NCI-H1092 treated with DMSO at 0.1 percent for 48 hours (cell line): Measurements from ENCODE around the gene ANXA3.
"Not testable (repeated sequence)": the region's sequence is repeated elsewhere in the genome, so short reads cannot be mapped to it uniquely, and the experiment has no call there.

ENCODE experiments used
- DNase-seq: peaks from one replicate; lab custom pipeline; 2025; lab: John Stamatoyannopoulos, UW

Gene ANXA3, protein sequence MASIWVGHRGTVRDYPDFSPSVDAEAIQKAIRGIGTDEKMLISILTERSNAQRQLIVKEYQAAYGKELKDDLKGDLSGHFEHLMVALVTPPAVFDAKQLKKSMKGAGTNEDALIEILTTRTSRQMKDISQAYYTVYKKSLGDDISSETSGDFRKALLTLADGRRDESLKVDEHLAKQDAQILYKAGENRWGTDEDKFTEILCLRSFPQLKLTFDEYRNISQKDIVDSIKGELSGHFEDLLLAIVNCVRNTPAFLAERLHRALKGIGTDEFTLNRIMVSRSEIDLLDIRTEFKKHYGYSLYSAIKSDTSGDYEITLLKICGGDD

DNA sequence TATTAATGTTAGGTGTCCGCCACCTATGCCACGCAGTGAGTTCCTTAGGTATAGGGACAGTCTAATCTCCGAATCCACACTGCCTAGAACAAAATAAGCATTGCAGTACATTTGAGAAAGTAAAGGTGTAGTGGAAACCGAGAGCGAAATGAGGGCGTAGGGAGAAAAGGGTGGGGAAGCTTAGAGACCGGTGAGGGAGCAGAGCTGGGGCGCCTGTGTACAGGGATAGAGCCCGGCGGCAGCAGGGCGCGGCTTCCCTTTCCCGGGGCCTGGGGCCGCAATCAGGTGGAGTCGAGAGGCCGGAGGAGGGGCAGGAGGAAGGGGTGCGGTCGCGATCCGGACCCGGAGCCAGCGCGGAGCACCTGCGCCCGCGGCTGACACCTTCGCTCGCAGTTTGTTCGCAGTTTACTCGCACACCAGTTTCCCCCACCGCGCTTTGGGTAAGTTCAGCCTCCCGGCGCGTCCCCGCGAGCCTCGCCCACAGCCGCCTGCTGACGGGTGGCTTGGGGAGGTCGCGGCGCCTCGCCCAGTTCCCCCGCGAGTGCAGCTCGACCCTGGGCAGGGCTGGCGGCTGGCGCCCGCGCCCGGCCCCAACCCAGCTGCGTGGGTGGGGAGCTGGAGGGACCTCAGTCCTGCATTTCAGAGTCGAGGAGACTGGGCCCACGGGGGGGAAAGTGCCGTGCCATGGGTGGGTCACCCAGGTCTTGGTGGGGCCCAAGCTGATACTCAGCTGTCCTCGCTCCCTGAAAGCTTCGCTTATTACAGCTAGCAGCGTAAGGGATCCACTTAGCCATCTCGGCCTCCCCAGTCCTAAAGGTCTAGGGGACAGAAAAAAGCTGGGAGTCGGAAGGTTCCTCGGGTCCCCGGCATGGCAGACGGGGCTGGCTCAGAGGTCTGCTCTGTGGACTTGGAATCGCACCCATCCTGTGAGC is at the start of gene ANXA3:
Gene ANXA3 (plus strand): TSS at position 351 of the 932 bp plus-strand sequence. CDS start 2,704 bp downstream, outside the sequence.
- peak; percentile 7 for DNase-seq

DNA sequence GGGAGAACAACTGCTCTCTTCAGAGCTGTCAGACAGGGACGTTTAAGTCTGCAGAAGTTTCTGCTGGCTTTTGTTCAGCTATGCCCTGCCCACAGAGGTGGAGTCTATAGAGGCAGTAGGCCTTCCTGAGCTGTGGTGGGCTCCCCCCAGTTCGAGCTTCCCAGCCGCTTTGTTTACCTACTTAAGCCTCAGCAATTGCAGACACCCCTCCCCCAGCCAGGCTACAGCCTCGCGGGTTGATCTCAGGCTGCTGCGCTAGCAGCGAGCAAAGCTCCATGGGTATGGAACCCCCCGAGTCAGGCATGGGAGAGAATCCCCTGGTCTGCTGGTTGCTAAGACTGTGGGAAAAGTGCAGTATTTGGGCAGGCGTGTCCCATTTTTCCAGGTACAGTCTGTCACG is 45.3 kb upstream of the ANXA3 start:
- DNase-seq: not testable (repeated sequence)

DNA sequence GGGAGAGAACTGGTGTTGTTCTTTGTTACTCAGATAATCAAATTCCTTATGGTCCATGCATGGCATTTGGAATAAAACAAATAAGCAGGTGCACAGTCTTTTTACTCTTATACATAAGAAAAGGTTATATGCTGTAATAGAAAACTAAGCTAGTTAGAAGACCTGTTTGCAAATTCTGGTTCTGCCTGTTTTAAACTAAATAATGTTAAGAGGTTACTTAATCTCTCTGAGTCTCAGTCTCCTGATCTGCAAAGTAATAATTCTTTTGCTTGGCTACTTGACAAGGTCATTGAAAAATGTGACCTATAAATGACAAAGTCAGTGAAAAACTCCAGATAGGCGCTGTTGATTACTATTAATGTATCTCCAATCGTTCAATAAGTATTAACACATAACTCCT is 42.5 kb upstream of the ANXA3 start:
- no peak for DNase-seq

DNA sequence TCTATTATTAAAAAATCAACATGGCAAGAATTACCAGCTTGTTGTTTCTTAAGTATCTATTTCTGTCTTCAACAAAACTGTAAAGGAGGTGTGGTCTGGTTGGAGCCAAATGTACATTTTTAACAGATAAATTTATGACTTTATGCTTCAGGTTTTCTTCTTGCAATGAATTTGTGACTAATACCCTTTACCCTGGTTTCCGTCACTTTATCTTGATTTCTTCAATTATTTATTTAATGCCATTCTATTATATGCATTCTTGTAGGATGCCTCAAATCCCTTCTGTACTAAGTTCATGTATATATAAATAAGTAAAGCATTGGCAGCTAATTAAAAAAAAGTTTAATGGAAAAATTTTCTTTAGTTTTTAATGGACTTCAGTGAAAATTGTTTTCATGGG is 41.5 kb upstream of the ANXA3 start:
- DNase-seq: no peak

DNA sequence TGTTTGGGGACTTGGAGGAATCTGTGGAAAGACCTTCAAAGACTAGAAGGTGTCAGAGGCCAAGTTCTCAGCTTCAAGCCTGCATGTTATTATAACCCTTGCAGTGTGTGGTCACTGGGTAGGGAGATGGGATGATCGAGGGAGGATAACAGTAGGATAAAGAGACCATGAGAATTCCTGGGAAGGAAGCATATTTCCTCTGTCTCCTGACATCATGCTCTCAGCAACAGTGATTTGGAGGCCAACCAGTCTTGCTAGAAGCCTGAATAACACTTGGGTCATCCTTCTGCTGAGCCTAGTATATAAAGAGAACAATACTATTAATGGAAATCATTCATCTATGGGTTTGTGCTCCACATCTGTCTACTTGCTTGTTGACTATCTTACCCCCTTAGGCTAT is 40.9 kb upstream of the ANXA3 start:
- no peak for DNase-seq

DNA sequence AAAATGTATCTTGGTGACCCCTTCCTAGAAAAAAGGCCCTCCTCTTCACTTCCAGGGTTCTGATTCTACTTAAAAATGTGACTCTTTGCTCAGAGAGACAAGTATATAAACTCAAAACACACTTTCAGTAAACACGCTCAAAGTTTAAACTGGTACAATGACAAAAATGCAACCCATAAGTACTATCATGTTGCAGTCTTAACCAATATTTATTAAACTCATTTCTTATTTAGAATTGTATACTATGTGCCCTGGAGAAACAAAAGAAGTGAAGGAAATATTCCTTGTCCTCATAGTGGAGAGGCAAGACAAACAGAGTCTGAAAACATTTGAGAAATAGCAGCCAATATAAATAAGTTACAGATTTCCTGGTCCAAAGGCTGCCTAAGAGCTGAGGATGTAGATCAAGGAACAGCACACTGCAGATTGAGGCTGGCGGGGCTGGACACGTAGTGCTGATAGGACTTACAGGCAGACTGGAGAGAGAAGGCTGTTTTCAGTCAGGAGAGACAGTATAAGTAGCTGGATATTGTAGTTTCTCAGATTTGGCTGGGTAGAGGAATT is 39.1 kb upstream of the ANXA3 start:
- no peak for DNase-seq

DNA sequence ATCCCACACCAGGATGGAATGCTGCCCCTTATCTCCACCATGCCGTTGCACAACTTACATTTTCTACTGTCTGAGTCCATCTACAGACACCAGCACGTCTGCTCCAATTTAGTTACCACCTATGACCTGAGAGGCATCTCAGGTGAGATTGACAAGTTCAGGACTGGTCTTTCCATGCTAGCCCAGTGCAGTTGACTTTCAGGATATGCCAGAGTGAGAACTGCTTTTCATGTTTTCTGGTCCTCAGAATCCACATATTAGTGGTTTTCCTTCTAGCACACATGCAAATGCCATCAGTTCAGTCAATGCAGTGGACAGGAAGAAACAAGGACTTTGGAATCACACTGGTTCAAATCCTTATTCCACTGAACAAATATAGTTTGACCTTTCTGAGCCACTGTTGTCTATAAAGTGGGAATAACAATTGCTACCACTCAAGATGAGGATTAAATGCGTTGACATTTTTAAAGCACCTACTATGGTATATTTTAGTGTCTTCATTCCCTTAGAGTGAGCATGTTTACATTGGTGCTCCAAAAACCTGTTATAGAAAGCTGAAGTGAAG is 38.1 kb upstream of the ANXA3 start:
- no peak for DNase-seq

DNA sequence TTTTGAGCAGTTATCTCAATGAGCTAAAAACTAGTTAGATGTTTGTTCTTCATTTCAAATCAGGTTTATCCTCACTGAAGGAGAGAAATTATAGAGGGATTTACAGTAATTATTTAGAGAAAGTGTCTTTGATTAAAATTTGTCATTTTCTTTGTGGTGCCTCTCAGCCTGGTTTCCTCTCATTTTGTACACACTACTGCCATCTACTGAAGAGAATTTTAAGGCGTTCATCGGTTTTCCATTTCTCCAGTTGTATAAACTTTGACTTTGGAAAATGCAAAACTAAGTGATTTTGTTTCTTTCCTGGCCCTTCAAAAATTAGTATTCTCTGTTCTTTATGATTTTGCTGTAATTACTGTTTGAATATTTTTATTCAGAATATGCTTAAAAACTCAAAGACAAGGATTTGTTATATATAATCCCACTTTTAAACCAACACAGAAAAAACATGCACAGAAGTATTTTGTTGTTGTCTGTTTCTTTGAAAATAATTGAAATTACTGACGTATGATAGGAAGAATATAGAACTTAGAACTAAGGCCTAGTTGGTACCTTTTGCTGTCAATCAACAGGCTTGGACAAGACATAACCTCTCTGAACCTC is 34.4 kb upstream of the ANXA3 start:
- DNase-seq: peak; percentile 50

DNA sequence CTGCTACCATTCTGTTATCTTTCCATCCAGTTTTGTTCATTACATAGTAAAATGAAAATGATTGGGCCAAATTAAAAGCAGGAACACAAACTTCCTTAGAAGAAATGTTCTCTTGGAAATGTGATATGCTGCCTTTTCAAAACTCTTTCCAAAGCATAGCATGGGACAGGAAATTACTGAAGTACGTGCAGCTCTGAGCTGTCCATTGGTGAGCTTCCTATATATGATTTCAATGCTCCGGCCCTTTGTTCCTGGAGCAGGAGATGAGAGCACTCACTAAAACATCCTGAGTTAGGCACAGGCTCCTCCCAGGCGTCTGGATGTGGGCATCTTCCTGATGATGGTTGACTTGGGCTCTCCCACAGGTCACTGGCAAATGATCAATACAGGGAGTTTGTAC is 33.0 kb upstream of the ANXA3 start:
- DNase-seq: no peak

DNA sequence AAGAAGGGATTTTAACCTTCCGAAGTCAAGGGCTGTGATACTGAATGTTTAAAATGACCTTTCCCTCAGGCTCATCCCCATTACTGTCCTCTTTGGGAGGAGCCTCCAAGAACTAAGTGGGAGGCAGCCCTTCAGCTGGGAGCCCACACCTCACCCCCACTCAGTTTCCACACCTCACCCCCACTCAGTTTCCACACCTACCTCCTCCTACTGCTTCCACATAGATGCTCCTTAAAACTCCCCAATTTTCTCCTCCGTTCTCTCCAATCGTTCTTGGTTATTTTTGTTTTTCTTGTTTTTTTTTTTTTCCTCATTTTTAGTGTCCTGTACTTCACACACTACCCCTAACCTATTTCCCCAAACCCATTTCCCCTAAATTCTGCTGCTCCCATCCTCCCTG is 31.6 kb upstream of the ANXA3 start:
- no peak for DNase-seq

DNA sequence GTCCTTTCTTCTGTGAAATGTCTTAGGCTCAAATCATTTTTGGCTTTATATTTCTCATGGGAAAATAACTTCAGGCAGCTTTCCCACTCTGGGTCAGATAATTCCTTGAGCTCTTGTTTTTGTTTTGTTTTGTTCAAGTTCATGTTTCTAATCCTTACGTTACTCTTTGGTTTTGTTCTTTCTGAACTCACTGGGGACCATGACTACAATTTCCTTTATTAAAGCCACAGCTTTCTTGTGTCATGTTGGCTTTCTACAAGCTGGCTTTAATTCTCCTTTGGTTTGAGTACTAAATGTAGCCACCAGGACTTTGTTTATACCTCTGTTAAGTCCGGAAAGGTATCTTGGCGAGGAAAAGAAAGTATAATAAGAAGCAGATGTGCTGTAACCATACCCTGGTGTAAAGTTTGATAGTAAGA is 30.8 kb upstream of the ANXA3 start:
- DNase-seq: no peak

DNA sequence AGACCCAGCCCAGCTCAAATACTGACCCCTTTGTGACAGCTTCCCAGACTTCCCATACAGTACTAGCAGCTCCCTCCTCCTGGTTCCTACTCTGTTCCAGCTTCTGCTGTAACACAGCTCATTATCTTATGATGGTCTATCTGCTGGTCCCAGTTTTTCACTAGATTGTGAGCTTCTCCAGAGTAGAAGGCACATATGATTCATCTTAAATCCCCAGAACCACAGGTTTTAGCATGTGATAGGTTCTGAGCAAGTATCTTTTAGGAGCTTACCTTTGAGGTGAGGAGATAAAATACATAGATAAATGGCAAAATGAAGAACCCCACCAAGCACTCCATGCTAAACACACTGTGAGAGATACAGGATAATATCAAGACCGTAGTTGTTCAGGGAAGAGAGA is 27.6 kb upstream of the ANXA3 start:
- no peak for DNase-seq

DNA sequence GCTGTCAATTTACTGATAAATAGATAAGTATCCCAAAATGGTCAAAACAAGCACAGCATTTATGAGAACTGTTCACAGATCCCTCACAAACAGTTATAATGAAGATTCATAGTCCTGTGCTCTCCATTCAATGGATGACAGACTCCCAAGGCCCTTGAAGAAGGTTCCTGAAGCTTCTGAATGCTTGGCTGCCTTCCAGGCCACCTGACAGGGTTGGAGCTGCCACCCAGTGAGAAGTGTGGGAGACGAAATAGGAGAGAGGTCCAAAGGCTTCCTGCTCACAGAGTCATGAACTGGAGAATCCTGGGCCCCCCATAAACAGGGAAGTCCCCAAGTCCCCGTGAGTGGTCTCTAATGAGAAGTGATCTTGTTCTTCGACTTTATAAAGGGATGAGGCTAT is 26.0 kb upstream of the ANXA3 start:
- no peak for DNase-seq

DNA sequence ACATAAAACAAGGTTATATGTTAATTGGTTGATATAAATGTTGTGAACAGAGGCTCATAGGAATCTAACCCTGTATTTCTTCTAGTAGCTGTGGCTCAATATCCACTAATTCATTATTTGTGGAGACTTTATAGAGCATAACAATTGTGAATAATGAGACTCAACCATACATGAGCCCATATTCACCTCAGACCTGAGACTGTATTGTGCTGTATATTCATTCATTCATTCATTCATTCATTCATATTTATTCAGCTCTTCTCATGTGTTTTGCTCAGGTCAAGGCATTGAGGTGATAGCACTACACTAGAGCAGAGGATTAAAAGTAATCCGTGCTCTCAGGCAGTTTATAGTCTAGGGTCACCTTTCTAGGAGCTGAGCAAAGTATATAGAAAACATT is 24.5 kb upstream of the ANXA3 start:
- no peak for DNase-seq

DNA sequence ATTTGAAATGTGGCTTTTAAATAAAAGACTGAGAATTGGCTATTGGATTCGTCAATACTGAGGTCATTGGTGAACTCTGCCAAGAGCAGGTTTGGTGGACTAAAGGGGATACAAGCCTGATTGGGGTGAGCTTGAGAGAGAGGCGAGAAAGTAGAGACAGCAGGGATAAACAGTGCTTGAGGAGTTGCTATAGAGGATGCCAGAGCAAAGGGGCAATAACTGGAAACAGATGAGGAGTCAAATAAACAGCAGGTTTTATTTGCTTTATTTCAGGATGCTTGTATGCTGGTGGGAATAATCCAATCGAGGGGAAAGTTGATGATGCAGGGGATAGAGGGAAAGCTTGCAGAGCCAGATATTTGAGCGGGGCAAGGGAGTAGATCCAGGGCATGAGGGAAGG is 24.0 kb upstream of the ANXA3 start:
- no peak for DNase-seq

DNA sequence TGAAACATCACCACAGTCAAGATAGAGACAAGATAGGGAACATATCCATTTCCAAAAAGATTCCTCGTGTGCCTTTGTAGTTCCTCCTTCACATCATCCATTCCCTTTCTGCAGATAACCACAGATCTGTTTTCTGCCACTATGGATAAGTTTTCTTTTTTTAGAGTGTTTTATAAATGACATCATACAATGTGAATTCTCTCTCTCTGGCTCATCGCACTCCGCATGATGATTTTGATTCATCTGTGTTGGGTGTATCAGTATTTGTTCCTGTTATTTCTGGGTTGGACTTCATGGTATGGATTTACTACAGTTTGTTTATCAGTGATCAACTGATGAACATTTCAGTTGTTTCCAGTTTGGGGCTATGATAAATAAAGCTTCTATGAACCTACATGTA is 23.2 kb upstream of the ANXA3 start:
- DNase-seq: no peak

DNA sequence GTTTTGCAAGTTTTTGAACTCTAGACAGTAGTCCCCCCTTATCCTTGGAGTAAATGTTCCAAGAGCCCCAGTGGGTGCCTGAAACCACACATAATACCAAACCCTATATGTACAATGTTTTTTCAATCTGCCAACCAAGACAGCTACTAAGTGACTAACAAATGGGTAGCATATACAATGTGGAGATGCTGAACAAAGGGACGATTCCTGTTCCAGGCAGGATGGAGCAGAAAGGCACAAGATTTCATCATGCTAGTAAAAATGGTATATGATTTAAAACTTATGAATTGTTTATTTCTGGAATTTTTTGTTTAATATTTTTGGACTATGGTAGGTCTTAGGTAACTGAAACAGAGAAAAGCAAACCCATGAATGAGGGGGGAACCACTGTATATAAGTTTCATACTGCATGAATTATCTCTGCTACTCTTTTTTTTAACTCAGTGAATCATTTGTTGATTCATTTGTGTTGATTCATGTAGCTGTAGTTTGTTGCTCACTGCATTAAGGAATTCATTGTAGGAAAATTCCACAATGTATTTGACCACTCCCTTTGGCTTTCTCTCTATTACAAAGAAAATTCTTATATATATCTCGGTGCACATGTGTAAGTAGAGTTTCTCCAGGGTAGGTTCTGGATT is 21.9 kb upstream of the ANXA3 start:
- no peak for DNase-seq

DNA sequence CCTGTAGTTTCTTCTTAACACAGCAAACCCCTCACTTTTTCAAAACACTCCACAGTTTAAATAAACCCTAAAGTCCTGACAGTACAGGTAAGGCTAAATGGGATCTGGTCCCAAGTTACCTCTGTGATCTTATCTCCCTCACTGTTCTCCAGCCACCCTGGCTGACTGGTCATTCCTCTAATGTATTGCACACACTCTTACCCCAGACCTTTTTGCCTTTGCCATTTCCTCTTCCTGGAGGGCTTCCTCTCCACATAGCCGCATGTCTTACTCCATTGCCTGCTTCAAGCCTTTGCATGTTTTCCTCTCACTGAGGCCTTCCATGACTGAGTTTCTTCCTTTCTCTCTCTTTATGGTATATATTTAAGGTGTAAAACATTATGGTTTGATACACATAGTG is 19.5 kb upstream of the ANXA3 start:
- no peak for DNase-seq

DNA sequence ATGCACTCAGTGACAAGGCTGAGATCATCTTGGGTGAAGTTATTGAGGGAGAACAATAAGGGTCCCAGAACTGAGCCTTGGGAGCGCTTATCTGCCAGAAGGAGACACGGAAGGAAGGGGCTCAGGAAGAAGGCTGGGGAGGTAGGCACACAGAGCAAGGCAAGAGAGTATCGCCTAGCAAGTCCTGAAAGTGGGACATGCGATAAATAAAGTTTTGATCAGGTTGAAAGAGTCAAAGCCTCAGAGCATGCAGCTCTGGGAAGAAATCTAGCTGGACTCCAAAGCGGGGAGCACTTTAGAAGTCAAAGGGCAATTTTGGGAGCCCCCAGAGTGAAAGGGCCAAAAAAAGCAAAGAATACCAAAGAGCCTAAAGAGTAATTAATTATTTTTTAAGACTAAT is 17.7 kb upstream of the ANXA3 start:
- DNase-seq: no peak

DNA sequence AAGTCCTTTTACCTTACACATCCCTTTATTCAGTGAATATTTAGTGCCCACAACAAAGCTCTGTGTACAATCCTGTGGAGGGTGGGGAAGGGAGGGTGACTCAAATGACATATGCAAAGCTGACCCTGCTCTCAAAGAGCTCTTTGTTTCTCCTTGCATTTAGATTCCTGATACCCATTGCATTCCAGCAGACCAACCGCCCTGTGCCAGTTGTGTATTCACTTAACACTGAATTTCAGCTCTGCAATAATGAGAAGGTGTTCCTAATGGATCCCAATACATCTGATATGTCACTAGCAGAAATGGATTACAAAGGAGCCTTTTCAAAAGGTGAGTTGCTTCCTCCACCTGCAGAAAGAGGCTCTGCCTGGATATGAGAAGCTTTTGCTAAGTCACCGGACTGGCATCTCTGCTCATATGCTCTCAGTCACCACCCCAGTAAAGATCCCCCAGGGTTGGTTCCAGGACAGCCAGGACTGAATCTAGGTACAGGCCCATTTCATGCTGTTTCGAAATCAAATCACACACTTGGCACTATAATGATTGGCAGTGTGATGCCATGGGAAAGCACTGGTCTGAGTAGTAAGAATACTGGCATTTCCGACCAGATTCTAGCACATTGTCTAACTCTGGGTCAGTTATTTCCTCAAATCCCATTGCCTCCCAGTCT is 17.1 kb upstream of the ANXA3 start:
- DNase-seq: no peak

DNA sequence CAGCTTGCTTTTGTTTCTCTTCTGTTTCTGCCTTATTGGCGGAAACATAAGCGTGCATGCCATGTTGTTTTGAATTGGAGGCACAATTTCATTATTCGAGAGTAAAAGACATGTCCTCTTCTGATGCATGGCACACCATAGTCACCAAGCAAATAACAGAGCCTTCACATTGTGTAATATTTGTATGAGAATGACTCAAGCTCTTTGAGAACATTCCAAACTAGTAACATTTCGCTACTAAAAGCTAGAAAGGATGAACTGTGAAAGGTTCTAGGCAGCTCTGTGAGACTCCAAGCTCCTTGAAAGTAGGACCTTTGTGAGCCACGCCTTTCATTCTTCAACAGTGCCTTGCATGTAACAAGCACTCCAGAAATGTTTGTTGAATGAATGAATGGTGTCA is 9.2 kb upstream of the ANXA3 start:
- no peak for DNase-seq
